ENCODE results near the gene ASTN2. TPM values are rescaled to one million over a fixed set of nuclear protein-coding genes. Genes with fewer than 3 reads are reported as not detected.
A peak's percentile ranks its signal among the peaks of the same experiment; 100 is the strongest.

The ASTN2 gene
- total and polyA plus RNA-seq, 9 of the 15 experiments (the other 6 are each of a cell fraction or from before 2014, with no cell fraction given) = 0.56 to 3.5 (median 1.9) TPM

- TF ChIP-seq GTF2A2 (tag; IDR thresholded peaks at IDR 0.05) (no peak), TOE1 (IDR thresholded peaks at IDR 0.05; ENCODE audit: borderline replicate concordance) (no peak), TOE1 (CRISPR knock-in tag; IDR thresholded peaks at IDR 0.05; ENCODE audit: borderline replicate concordance, low read depth) (no peak), MAZ (CRISPR knock-in tag; conservative IDR thresholded peaks at IDR 0.05 in 1 of 2, IDR thresholded peaks at IDR 0.05 in 1 of 2) (no peak), HLTF (IDR thresholded peaks at IDR 0.05) (no peak), CHD1 (IDR thresholded peaks at IDR 0.05; ENCODE audit: low read length) (no peak), ZNF197 (CRISPR knock-in tag; IDR thresholded peaks at IDR 0.05; ENCODE audit: low read depth) (no peak), ZNF76 (CRISPR knock-in tag; IDR thresholded peaks at IDR 0.05; ENCODE audit: borderline replicate concordance) (no peak), TAF1 (IDR thresholded peaks at IDR 0.05; ENCODE audit: control insufficient read depth, extremely low read depth, insufficient read depth, low read length, severe bottlenecking) (no peak), TBL1XR1 (IDR thresholded peaks at IDR 0.05; ENCODE audit: low read length in 2 of 2) (peak in 1 of 2 experiments; percentile 59; a peak in 1 of 4 replicates), RBM39 (optimal IDR thresholded peaks at IDR 0.05; ENCODE audit: low read depth, low read length) (no peak), ZNF586 (CRISPR knock-in tag; conservative IDR thresholded peaks at IDR 0.05) (no peak), RBM34 (IDR thresholded peaks at IDR 0.05; ENCODE audit: borderline replicate concordance, insufficient read depth, low read length) (no peak), ZNF431 (CRISPR knock-in tag; IDR thresholded peaks at IDR 0.05) (no peak), CTBP1 (IDR thresholded peaks at IDR 0.05; ENCODE audit: borderline replicate concordance) (no peak), BRD9 (IDR thresholded peaks at IDR 0.05; ENCODE audit: low read depth, partially characterized antibody) (peak; percentile 72), ZKSCAN1 (IDR thresholded peaks at IDR 0.05; ENCODE audit: low read depth, low read length) (peak; percentile 95), ZNF561 (CRISPR knock-in tag; conservative IDR thresholded peaks at IDR 0.05) (no peak), GTF2B (IDR thresholded peaks at IDR 0.05; ENCODE audit: extremely low read depth, insufficient read length) (no peak), ZKSCAN8 (CRISPR knock-in tag; IDR thresholded peaks at IDR 0.05) (0 out of 2 replicates have a peak, but pooled peaks have one; percentile 19), ZNF445 (CRISPR knock-in tag; IDR thresholded peaks at IDR 0.05; ENCODE audit: low read depth) (no peak), CREB3 (tag; conservative IDR thresholded peaks at IDR 0.05; ENCODE audit: low read depth) (no peak), JUND (IDR thresholded peaks at IDR 0.05; ENCODE audit: borderline replicate concordance, low read depth, low read length) (peak; percentile 62; the same call in 1 of the 2 replicates), JUND (tag; IDR thresholded peaks at IDR 0.05; ENCODE audit: borderline replicate concordance, low read depth, low read length) (peak; percentile 83; the same call in 1 of the 3 replicates), ESRRB (CRISPR knock-in tag; IDR thresholded peaks at IDR 0.05; ENCODE audit: borderline replicate concordance) (no peak)
- TF ChIP-seq, protein P1, sequence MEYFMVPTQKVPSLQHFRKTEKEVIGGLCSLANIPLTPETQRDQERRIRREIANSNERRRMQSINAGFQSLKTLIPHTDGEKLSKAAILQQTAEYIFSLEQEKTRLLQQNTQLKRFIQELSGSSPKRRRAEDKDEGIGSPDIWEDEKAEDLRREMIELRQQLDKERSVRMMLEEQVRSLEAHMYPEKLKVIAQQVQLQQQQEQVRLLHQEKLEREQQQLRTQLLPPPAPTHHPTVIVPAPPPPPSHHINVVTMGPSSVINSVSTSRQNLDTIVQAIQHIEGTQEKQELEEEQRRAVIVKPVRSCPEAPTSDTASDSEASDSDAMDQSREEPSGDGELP (CRISPR knock-in tag; IDR thresholded peaks at IDR 0.05; ENCODE audit: borderline replicate concordance) = no peak
Observed at GRCh38 chr9:116471093-116471906, 943.6 kb downstream of the ASTN2 start (continued).

Data from K562 (cell line).